Stomach (tissue), 4 donors: ENCODE data around the gene PRAMEF13.
"Not testable (repeated sequence)": the region's sequence is repeated elsewhere in the genome, so short reads cannot be mapped to it uniquely, and the experiment has no call there.

Source experiments
- CTCF ChIP-seq, 7 experiments: fragments of 450-650 bp in 4 of 7; fragments of 200-600 bp in 3 of 7; sonication (generic) in 3 of 7; IDR thresholded peaks; one replicate each; pipeline ENCODE4 v1.5.1; 2016 to 2019; ENCODE audit warnings: antibody characterized with exemption in 7 of 7, control low read depth in 2 of 7, mild to moderate bottlenecking in 1 of 7
- POLR2AphosphoS5 ChIP-seq, 3 donors: sonication (generic); formaldehyde crosslinking; IDR thresholded peaks; one replicate each; pipeline ENCODE4 v1.6.1; 2016; ENCODE audit warnings: antibody characterized with exemption in 3 of 3

DNA sequence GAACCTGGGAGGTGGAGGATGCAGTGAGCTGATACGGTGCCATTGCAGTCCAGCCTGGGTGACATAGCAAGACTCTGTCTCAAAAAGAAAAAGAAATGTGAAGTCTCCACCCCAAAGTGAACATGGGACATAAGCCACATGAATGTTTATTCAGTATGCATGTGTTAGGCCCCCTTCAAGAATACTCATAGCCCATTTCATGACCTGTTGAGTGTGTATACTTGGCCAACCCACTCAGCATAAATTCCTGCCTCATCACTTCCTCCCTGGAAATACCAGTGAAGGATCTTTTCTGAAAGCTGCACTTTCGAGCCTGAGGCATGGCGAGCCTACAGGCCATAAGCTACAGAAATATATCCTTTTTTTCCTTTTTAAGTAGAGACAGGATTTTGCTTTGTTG is 18.0 kb upstream of the PRAMEF13 start:
- not testable (repeated sequence) for TF ChIP-seq CTCF, POLR2AphosphoS5 (IDR thresholded peaks at IDR 0.05)
